ENCODE data around the gene GFOD1. TPM values are rescaled to one million over a fixed set of nuclear protein-coding genes. Genes with fewer than 3 reads are reported as not detected.

GFOD1 gene
- total and polyA plus RNA-seq, 4 donors: 2.6 to 16.8 (median 5.0) TPM

DNA sequence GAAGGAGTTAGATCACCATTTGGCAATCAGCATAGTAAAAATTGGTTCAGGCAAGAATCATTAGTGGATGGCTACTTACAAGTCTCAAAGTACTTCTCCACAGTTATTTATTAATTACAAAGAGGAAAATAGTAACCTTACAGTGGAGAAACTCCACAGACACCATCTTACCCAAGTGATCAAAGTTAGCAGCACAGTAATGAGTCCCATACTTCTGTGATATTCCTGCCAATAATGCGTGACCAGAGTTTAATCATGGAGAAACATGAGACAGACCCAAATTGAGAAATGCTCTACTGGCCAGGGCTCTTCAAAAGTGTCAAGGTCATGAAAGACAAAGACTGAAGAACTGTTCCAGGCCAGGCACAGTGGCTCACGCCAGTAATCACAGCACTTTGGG lies 168.6 kb downstream of the GFOD1 start:
- no peak overlapping the region for H3K9ac ChIP-seq (ENCODE audit: low read depth in 1 of 2, low read length in 2 of 2)
- H3K4me1 ChIP-seq (ENCODE audit: control insufficient read depth in 4 of 4, insufficient read depth in 4 of 4, low read length in 3 of 4): no peaks in the 10 kb centered on the region
- H3K27me3 ChIP-seq (ENCODE audit: control insufficient read depth in 4 of 4, insufficient read depth in 4 of 4, low read length in 3 of 4): no peaks in the 10 kb centered on the region
- H3K27ac ChIP-seq (ENCODE audit: low read depth in 1 of 2, low read length in 2 of 2): no peak overlapping the region
- peaks cover 11 to 70% (median 53%) of the 10 kb centered on the region in 4 donors for H3K36me3 ChIP-seq (ENCODE audit: control insufficient read depth in 4 of 4, insufficient read depth in 3 of 4, low read depth in 1 of 4, low read length in 3 of 4)
- no peak for DNase-seq (ENCODE audit: low spot score)
- H3K4me3 ChIP-seq (ENCODE audit: low read depth in 1 of 3, low read length in 3 of 3): no peak overlapping the region
- WGBS: 91% methylated on average over 2 of the region's 2 CpGs
- no peaks in the 10 kb centered on the region for H3K9me3 ChIP-seq (ENCODE audit: control insufficient read depth in 4 of 4, low read length in 3 of 4)
- TF ChIP-seq SP1 (IDR thresholded peaks at IDR 0.05) (no peak), JUND (IDR thresholded peaks at IDR 0.05) (no peak), RAD21 (IDR thresholded peaks at IDR 0.05) (no peak), TAF1 (conservative IDR thresholded peaks at IDR 0.05) (no peak), FOXA2 (IDR thresholded peaks at IDR 0.05) (no peak), HNF4A (conservative IDR thresholded peaks at IDR 0.05) (no peak), NR2F2 (IDR thresholded peaks at IDR 0.05) (no peak), RXRA (IDR thresholded peaks at IDR 0.05) (no peak), GABPA (IDR thresholded peaks at IDR 0.05 in 1 of 2, conservative IDR thresholded peaks at IDR 0.05 in 1 of 2) (no peak), YY1 (IDR thresholded peaks at IDR 0.05) (no peak), FOXA1 (IDR thresholded peaks at IDR 0.05) (no peak), EGR1 (IDR thresholded peaks at IDR 0.05; ENCODE audit: low read depth in 2 of 2) (no peak)
- TF ChIP-seq, protein P1, sequence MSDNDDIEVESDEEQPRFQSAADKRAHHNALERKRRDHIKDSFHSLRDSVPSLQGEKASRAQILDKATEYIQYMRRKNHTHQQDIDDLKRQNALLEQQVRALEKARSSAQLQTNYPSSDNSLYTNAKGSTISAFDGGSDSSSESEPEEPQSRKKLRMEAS (IDR thresholded peaks at IDR 0.05): no peak
- TF ChIP-seq, protein P2, sequence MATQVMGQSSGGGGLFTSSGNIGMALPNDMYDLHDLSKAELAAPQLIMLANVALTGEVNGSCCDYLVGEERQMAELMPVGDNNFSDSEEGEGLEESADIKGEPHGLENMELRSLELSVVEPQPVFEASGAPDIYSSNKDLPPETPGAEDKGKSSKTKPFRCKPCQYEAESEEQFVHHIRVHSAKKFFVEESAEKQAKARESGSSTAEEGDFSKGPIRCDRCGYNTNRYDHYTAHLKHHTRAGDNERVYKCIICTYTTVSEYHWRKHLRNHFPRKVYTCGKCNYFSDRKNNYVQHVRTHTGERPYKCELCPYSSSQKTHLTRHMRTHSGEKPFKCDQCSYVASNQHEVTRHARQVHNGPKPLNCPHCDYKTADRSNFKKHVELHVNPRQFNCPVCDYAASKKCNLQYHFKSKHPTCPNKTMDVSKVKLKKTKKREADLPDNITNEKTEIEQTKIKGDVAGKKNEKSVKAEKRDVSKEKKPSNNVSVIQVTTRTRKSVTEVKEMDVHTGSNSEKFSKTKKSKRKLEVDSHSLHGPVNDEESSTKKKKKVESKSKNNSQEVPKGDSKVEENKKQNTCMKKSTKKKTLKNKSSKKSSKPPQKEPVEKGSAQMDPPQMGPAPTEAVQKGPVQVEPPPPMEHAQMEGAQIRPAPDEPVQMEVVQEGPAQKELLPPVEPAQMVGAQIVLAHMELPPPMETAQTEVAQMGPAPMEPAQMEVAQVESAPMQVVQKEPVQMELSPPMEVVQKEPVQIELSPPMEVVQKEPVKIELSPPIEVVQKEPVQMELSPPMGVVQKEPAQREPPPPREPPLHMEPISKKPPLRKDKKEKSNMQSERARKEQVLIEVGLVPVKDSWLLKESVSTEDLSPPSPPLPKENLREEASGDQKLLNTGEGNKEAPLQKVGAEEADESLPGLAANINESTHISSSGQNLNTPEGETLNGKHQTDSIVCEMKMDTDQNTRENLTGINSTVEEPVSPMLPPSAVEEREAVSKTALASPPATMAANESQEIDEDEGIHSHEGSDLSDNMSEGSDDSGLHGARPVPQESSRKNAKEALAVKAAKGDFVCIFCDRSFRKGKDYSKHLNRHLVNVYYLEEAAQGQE (IDR thresholded peaks at IDR 0.05): no peak
- TF ChIP-seq, protein P3, sequence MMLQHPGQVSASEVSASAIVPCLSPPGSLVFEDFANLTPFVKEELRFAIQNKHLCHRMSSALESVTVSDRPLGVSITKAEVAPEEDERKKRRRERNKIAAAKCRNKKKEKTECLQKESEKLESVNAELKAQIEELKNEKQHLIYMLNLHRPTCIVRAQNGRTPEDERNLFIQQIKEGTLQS (IDR thresholded peaks at IDR 0.05): no peak
- TF ChIP-seq, protein P4, sequence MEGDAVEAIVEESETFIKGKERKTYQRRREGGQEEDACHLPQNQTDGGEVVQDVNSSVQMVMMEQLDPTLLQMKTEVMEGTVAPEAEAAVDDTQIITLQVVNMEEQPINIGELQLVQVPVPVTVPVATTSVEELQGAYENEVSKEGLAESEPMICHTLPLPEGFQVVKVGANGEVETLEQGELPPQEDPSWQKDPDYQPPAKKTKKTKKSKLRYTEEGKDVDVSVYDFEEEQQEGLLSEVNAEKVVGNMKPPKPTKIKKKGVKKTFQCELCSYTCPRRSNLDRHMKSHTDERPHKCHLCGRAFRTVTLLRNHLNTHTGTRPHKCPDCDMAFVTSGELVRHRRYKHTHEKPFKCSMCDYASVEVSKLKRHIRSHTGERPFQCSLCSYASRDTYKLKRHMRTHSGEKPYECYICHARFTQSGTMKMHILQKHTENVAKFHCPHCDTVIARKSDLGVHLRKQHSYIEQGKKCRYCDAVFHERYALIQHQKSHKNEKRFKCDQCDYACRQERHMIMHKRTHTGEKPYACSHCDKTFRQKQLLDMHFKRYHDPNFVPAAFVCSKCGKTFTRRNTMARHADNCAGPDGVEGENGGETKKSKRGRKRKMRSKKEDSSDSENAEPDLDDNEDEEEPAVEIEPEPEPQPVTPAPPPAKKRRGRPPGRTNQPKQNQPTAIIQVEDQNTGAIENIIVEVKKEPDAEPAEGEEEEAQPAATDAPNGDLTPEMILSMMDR (IDR thresholded peaks at IDR 0.05; ENCODE audit: low read depth, low read length, missing input control): no peak
- TF ChIP-seq, protein P5, sequence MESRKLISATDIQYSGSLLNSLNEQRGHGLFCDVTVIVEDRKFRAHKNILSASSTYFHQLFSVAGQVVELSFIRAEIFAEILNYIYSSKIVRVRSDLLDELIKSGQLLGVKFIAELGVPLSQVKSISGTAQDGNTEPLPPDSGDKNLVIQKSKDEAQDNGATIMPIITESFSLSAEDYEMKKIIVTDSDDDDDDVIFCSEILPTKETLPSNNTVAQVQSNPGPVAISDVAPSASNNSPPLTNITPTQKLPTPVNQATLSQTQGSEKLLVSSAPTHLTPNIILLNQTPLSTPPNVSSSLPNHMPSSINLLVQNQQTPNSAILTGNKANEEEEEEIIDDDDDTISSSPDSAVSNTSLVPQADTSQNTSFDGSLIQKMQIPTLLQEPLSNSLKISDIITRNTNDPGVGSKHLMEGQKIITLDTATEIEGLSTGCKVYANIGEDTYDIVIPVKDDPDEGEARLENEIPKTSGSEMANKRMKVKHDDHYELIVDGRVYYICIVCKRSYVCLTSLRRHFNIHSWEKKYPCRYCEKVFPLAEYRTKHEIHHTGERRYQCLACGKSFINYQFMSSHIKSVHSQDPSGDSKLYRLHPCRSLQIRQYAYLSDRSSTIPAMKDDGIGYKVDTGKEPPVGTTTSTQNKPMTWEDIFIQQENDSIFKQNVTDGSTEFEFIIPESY (IDR thresholded peaks at IDR 0.05): no peak
